HG02678 (cell line): ENCODE data around the gene F8.
"Not testable (repeated sequence)": the region's sequence is repeated elsewhere in the genome, so short reads cannot be mapped to it uniquely, and the experiment has no call there.

ENCODE experiments used
- ATAC-seq: cut with Tn5 transposase; IDR thresholded peaks from one replicate; pipeline ENCODE4 v1.9.1; 2021; ENCODE audit warnings: mild to moderate bottlenecking, moderate library complexity; ENCODE audit not compliant: unreplicated experiment

F8 gene

DNA sequence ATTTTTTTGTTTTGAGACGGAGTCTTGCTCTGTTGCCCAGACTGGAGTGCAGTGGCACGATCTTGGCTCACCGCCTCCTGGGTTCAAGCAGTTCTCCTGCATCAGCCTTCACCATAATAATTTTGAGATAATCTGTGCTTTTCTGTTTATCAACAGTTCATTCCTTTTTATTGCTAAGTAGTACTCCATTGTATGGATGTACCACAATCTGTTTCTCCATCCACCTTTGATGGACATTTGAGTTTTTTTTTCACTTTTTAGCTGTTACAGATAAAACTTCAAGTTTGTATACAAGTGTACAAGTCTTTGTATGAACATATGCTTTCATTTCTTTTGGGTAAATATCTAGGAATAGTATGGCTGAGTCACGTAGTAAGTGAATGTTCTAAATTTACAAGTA, 13.2 kb upstream of the F8 start:
- ATAC-seq, result no peak

DNA sequence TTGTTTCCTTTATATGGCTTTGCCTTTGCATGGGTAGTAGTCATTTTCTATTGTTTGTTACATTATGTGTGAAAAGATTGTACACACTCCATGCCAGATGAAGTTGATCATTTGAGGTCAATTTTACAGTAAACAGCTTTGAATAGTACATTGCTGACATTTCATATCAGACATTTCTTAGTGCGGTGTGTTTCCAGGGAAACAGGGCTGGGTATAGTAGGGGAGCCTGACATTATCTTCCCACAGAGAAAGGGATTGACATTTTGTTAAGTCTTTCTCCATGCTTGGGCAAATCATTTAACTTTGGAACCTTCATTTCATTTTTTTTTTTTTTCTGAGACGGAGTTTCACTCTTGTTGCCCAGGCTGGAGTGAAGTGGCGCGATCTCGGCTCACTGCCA, 9.1 kb upstream of the F8 start:
- ATAC-seq, result no peak

DNA sequence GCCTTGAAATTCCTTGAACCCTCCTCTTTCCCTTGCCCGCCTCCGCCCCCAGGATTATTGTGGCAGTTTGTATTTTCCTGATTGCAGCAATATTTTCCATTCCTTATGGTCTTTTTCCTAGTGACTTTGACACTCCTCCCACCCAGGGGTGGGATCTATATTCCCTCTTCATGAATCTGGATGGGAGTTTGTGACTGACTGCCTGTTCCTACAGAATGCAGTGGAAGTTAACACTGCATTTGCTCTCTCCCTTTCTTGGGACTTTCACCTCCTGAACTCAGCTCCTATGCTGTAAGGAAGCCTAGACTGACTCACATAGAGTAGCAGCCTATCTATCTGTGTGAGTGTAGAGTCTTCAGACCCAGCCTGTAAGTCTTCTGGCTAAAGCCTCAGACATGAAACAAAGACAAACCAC, 6.4 kb upstream of the F8 start:
- no peak for ATAC-seq

DNA sequence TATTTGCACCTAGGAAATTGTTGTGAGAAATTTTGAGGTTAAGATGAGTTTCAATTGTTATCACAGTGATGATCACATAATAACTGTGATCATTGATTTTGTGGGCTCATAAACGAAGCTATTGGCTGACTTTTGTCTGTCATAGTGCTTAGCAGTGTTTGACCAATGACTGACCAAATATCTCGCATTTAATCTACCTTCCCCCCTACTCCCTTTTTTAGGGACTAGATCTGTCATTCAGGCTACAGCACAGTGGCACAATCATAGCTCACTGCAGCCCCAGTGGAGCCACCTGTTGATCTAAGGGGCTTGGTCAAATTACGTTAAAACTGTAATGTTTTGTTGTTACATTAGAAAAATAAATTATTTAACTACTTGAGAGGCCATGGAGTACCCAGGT, 5.6 kb upstream of the F8 start:
- no peak for ATAC-seq

DNA sequence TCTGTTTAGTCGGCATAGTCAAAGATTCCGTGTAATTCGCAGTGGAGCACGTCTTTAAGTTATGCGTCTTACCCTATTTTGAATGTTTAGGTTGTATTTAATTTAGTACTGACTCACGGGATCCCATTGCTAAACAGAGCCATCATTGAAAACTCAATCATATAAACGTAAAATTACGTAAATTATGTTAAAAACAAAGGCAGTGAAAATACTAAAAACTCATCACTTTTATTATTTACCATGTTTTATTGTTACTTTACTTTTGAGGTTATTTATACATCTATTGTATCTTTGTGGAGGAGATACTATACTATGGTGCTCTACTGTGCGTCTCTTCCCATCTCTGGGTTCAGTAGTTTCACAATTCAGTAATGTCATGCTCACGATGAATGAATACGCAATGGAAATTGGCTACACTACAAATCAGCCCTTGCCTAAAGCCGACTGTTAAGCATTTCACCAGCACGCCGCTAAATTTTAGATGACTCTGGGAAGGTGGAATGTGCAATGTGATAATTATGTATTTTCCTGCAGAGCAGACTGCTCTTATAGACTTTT, 5.1 kb upstream of the F8 start:
- no peak for ATAC-seq

DNA sequence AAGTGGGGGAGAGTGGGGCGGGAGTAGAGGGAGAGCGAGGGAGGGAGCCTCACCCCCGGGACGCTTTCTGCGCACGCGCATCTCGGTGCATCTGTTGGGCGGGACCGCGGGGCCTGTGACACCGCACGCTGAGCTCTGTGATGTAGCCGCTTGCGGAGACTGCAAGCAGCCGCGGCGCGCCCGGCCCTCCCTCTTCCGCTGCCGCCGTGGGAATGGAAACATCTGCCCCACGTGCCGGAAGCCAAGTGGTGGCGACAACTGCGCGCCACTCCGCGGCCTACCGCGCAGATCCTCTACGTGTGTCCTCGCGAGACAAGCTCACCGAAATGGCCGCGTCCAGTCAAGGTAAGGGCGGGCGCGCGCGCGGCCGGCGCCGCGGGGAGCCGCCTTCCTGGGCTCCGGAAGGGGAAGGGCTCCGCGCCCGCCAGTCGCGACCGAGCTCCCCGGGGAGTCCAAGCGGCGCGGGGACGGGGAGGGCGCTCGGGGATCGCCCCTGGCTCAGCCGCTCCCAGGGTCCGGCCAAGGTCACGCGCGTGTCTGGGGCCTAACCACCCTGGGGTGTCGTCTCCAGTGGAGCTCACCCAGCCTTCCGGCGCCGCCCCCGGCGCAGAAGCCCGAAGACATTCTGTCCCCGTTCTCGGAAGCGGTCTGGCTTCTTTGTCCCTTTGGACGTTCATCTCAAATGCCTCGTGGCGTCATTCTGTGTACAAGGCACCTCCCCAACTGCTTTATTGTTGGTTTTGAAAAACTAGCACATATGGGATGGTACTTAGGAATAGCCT, 4.4 kb upstream of the F8 start, which contains the start of gene FUNDC2:
FUNDC2 (plus strand) TSS at position 118 of the 782 bp plus-strand sequence; CDS start at position 213, 95 bp downstream.
- peak; percentile 90 for ATAC-seq

DNA sequence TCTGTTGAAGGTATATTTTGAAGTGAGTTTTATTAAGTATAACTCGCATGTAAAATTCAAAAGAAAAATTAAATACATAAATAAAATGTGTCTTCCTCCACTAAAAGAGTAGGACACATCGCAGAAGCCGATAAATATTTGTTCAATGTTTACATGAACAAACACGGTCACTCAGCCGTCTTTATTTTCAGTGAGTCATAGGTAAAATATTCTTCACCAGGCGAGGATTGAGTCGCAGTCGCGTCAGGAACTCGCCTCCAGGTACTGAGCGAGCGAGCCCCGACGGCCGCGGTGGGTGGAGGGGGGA, 3.9 kb upstream of the F8 start:
- no peak for ATAC-seq

DNA sequence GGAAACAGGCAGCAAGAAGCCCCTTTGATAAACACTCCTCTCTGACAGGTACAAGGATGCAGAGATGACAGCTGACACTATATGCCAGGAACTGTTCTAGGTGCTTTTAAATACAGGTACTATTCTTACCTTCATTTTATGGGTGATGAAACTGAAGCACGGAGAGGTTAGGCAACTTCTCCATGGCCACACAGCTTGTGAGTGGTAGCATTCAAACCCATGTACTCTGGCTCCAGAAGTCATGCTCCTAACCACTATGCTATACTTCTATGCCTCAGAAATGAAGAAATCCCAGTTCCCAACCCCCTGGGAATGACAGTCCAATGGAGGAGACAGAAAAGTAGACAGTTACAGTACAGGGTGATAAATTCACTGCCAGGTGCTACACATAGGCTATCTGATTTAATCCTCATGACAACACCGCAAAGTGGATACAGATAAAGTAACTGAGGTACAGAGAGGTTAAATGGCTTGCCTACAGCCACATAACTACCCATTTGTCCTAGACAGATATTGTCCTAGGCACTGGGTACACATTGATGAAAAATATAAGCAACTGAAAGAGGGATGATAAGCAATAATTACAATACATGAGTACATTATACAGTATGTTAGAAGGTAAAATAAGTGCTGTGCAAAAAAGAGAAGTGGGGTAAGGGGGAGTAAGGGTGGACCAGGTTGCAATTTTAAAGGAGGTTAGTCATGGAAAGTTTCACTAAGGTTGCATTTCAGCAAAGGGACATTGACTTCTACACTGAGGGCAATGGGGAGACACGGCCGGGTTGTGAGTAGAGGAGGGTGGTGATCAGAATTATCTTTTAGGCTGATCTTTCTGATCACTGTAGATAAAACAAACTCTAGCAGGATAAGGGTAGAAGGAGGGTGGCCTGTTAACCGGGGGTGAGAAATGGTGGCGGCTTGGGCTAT, 1.6 kb upstream of the F8 start:
- no peak for ATAC-seq

DNA sequence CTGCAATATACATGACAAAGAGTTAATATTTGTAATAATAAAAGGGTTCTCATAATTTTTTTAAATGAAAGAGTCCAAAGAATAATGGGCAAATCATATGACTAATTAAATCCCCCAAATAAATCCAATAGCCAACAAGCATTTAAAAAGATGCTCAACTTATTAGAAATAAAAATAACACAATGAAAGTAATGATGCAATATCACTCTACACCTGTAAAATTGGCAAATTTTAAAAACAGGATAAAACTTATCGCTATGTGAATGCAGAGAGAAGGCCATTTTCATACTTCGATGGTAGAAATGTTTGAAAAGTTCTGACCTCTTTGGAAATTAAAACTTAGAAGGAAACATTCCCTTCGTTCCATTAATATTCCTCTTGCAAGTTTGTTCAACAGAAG, 1.9 kb downstream of the F8 start:
- ATAC-seq, result no peak

DNA sequence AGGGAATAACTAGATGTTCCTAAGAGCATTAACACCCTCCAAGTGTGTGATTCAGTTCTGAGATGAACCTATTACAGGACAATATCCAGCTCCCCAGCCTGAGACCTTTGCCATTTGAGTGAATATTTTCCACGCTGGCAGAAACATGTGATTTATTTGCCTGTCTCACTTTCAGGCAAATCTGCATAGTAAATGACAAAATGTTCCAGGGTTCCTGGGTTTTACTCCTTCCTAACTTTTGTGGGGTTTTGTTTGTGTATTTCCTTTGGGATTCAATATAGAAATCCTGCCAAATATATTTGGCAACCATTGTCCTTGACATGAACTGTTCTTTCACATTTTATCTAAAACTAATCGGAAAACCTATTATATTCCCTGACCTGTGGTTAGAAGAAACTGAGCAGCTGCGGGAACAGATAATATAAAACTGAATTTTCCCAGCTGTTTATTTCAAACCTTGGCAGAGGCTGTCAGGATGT, 12.5 kb downstream of the F8 start:
- ATAC-seq, result no peak

DNA sequence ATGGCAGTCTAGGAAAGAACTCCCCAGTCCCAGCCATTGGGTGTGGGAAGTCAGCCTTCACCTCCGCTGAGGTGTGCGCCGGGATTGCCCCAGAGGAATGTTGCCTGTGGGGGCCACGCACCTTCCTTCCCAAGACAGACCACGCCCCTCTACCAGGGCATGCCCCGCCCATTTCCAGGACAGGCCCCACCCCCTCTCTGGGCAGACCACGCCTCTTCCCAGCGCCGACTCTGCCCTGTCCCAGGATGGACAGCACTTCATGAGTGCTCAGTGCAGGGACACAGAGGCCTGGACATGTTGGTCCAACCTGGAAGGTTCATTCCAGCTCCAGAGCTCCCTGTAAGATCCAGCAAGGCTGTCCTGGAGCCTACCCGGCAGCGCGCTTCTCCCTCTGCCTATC, 13.9 kb downstream of the F8 start:
- ATAC-seq, result not testable (repeated sequence)

DNA sequence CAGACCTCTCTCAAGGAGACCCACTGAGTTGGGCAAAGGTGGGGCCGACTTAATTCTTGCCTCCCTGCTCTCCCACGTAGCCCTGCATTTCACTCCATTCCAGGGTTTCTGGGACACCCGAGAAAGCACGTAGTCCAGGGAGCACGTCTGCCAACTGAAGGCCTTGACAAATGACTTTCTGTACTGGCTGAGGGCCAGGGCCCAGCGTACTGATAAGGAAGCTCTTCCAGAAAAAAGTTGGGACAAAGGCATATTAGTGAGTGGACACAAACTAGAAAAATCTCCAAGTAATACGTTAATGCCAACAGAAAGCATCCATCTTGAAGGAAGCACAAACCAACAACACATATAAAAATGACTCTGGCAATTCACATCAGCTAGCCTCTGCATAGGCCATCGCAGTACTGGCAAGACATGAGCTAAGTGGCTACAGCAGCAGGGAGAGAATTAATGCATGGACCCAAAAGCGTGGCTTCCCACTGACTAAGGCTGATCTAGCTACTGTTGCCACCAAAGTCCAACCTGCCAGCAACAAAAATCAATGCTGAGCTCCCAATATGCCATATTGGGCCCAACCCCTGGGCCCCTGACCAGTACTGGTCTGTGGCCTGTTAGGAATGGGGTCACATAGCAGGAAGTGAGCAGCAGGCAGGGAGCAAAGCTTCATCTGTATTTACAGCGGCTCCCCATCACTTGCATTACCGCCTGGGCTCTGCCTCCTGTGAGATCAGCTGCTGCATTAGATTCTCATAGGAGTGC, 15.4 kb downstream of the F8 start:
- not testable (repeated sequence) for ATAC-seq

DNA sequence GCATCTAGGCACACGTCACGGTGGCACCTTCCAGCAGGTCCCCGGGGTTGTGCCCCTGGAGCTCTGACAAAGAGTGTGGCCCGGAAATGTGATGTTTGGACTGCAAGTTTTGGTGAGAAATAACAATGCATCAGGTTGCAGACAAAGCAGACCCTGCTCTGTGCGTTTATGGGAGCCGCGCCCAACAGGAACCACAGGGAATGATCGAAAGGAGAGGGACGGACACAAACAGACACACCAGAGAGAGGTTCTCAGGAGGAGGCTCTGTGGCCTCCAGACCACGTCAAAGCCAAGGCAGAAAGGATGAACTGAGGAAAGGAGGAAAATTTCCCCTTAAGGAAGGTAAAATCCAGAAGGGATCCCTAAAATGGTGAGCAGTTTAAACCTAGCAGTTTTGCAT, 16.1 kb downstream of the F8 start:
- not testable (repeated sequence) for ATAC-seq

DNA sequence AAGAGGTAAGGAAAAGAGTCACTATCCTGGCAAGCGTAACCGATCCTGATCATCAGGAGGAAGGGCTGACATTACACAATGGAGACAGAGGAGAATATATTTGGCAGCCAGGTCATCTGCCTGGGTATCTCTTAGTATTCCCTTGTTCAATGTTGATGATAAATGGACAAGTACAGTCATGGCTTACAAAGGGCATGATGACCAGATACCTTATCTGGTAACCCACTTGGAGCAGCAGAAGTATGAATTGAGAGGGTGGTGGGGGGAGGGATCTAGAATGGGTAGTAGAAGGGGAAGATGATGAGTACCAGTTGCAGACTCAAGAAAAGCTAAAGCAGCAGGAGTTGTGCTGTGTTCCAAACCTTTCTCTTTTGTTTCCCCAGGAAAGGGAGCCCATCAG, 17.3 kb downstream of the F8 start:
- ATAC-seq, result no peak

DNA sequence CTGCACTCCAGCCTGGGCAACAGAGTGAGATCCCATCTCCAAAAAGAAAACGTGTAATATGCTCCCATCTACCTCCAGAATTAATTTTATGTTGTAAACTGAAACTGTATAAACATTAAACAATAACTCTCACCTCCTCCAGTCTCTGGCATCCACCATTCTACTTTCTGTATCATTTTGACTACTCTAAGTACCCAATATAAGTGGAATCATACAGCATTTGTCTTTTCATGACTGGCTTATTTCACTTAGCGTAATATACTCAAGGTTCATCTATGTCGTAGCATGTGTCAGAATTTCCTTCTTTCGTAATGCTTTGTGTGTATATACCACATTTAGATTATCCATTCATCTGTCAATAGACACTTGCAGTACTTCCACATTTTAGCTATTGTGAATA, 20.6 kb downstream of the F8 start:
- ATAC-seq, result no peak

DNA sequence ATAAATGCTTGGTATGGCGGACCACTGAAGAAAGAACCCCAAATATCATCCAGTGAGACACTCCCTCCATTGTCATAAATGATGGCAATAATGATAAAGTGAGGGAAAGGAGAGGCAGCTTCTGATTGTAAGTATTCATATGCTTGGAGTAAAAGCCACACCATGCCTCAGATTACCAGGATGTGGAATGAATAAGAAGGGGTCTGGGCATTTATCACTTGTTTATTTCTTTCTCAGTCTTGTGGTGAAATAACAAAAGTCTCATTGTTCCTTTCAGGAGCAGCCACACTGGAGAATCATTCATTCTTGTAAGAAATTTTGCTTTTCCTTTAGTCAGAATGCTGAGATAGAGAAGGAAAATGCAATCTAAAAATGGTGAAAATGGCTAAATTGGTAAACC, 21.7 kb downstream of the F8 start:
- no peak for ATAC-seq

DNA sequence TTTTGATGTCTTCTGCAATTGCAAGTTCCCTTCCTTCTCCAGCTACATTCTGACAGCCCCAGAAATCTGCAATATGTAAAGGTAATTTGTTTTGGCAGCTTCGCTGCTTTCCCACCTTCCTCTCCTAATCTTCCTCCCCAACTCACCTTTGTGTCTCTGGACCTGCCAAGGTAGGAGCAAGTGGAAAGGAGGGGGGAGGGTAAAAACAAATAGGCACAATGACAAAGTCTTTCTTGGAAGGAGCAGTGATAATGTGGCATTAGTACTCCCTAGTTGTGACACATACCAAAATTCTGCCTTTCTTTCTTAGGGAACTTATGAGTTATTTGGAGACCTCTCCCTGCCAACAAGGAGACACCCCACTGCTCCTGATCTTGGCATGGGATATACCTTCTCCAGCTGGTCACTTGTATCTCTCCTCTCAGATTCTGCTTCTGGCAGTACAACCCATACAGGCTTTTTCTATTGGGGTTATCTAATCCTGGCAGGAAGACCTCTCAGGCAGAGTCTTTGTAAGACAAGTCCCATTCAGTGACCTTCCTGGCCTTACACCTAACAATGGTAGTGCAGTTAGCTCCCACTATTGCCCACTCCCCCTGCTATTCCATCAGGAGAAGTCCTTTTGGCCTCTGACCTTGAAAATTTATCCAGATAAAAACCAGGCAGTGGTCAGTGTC, 24.2 kb downstream of the F8 start:
- no peak for ATAC-seq

DNA sequence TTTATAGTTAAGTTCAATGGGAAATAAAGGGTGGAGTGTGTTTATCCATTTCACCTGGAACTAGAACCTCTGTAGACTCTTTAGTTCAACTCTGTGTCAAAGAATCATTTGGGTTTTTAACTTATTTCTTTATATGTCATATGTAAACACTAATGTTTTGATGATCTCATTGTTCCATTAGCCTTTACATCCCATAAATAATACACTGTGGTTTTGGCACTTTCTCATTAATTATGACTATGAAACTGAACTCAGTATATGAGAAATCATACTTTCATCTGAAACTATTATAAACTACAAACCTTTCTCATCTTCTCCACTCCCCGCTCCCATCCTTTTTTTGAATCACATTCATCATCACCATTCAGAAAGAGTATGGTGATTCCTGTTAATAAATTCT, 31.0 kb downstream of the F8 start:
- ATAC-seq, result no peak

DNA sequence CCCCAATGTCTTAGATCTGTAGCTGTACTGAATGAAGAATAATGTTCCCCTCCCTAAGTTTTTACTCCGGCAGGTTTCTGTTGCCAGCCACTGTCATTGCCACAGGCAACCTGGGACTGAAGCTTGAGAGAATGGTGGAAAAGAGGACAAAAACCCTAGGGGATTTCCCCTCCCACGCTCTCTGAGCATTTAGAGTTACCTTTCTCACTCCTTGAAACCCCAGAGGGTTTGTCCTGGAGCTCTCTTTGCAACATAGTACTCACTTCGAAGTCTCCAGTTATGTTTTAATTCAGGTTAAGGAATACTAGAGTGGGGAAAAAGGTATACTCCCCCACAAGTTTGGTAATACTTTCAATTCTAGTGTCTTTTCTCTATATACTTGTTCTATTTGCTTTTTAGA, 31.5 kb downstream of the F8 start:
- ATAC-seq, result peak; percentile 45

DNA sequence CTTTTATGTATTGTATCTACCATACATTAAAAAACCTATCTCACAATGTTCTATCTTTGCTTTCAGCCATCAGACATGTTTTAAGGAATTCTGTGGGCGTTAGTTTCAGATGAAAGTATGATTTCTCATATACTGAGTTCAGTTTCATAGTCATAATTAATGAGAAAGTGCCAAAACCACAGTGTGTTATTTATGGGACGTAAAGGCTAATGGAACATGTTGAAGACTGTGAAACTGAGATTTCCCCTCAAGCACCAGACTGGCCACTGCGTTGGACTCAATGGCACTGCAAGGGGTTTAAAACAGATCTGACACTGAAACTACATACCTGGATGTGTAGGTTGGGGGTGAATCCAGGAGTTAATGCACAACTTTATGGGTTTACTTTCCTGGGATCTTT, 32.0 kb downstream of the F8 start:
- peak; percentile 53 for ATAC-seq
